MM.1S (cell line): ENCODE data around the gene NMNAT1.

ENCODE experiments used
- EZH2 ChIP-seq: fragments of 300-600 bp; sonication (generic); optimal IDR thresholded peaks from 2 replicates; pipeline ENCODE3; 2017; ENCODE audit warnings: low read depth, mild to moderate bottlenecking, antibody characterized with exemption, low read length, mixed read lengths
- EZH2phosphoT487 ChIP-seq: fragments of 300-600 bp; sonication (generic); IDR thresholded peaks from 2 replicates; pipeline ENCODE4 v1.6.1; 2018; ENCODE audit warnings: antibody characterized with exemption, low read length
- TF ChIP-seq, protein P1 (sequence below): fragments of 300-600 bp; sonication (generic); IDR thresholded peaks from 2 replicates; pipeline ENCODE4 v1.5.1; 2016; ENCODE audit warnings: antibody characterized with exemption, low read length, mixed read lengths

DNA sequence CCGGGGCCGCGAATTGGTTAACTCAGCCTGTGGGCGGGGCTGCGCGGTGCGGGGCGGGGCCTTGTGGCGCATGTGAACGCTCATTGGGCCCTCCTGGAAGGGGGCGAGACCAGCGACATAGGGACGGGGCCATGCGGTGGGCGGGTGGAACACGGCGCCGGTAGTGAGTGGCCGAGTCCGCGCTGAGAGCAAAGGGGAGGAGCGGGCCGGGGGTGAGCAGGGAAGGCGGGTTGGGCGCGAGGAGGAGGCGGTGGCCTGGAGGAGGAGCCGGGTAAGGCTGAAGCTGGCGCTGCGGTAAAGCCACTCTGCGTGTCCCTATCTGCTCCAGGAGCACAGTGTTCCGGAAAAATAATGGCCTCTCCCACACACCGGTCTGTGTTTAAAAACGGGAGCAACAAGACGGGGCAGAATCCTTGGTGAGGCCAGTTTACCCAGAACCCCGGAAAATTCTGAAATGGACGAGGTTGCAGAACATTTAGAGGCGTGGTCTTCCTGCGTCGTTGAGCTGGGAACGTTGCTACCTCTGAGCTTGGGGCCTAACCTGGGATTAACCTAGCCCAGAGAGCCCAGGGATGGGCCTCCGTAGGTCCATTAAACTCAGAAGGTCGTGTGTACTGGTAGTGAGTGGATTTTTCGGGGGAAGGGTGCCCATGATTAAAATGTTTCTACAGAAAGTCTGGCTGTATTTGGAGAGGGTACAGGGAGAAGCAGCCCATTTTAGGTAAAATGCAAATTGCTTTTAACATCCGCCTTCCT is 32.7 kb upstream of the NMNAT1 start:
- TF ChIP-seq, protein P1, sequence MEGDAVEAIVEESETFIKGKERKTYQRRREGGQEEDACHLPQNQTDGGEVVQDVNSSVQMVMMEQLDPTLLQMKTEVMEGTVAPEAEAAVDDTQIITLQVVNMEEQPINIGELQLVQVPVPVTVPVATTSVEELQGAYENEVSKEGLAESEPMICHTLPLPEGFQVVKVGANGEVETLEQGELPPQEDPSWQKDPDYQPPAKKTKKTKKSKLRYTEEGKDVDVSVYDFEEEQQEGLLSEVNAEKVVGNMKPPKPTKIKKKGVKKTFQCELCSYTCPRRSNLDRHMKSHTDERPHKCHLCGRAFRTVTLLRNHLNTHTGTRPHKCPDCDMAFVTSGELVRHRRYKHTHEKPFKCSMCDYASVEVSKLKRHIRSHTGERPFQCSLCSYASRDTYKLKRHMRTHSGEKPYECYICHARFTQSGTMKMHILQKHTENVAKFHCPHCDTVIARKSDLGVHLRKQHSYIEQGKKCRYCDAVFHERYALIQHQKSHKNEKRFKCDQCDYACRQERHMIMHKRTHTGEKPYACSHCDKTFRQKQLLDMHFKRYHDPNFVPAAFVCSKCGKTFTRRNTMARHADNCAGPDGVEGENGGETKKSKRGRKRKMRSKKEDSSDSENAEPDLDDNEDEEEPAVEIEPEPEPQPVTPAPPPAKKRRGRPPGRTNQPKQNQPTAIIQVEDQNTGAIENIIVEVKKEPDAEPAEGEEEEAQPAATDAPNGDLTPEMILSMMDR, result no peak
- TF ChIP-seq EZH2 (no peak), EZH2phosphoT487 (no peak)
